Stomach (tissue), 4 donors: ENCODE results near the gene FAM187B.

ENCODE experiments used
- CTCF ChIP-seq, 7 experiments: fragments of 450-650 bp in 4 of 7; fragments of 200-600 bp in 3 of 7; sonication (generic) in 3 of 7; IDR thresholded peaks; one replicate each; pipeline ENCODE4 v1.5.1; 2016 to 2019; ENCODE audit warnings: antibody characterized with exemption in 7 of 7, control low read depth in 2 of 7, mild to moderate bottlenecking in 1 of 7
- POLR2A ChIP-seq, 4 donors: fragments of 450-650 bp; IDR thresholded peaks; one replicate each; pipeline ENCODE4 v1.6.1; 2016; ENCODE audit warnings: antibody characterized with exemption in 4 of 4, control low read depth in 2 of 4, mild to moderate bottlenecking in 1 of 4, moderate library complexity in 1 of 4

- TF ChIP-seq CTCF (IDR thresholded peaks at IDR 0.05) (no peak), POLR2A (IDR thresholded peaks at IDR 0.05) (no peak)
These were observed 1.1 kb upstream of the FAM187B start for GRCh38 chr19:35229601-35230000.
